GM23338 (cell line): Measurements from ENCODE around the gene PRSS27. TPM values are rescaled to one million over a fixed set of nuclear protein-coding genes. Genes with fewer than 3 reads are reported as not detected.
"Not testable (repeated sequence)": the region's sequence is repeated elsewhere in the genome, so short reads cannot be mapped to it uniquely, and the experiment has no call there.

Experiments used
- ATAC-seq: fragments of 200-7000 bp; cut with Tn5 transposase; 3 replicates; pipeline ENCODE4 v1.9.1; 2020
- DNase-seq: peaks from one replicate; pipeline ENCODE4 v3.0.0-alpha.2; 2015; ENCODE audit warnings: low spot score
- H2AFZ ChIP-seq: fragments of 200-600 bp; sonication (generic); 2 replicates; pipeline ENCODE4 v1.8.0; 2016; ENCODE audit warnings: antibody characterized with exemption, mild to moderate bottlenecking, moderate library complexity
- H3F3A ChIP-seq: fragments of 200-600 bp; sonication (generic); replicated peaks from 2 replicates; pipeline ENCODE4 v1.8.0; 2017; ENCODE audit warnings: antibody characterized with exemption, mixed run types, low read depth
- H3K27ac ChIP-seq: fragments of 200-600 bp; sonication (generic); 2 replicates; pipeline ENCODE4 v1.6.1; 2016; ENCODE audit warnings: low read depth
- H3K27me3 ChIP-seq: fragments of 200-600 bp; sonication (generic); 2 replicates; pipeline ENCODE4 v1.8.0; 2016; ENCODE audit warnings: mild to moderate bottlenecking, mixed run types, moderate library complexity; ENCODE audit not compliant: insufficient read depth
- H3K36me3 ChIP-seq: fragments of 200-600 bp; sonication (generic); 2 replicates; pipeline ENCODE4 v1.8.0; 2016; ENCODE audit warnings: mild to moderate bottlenecking; ENCODE audit not compliant: insufficient read depth
- H3K4me1 ChIP-seq: fragments of 200-600 bp; sonication (generic); 2 replicates; pipeline ENCODE4 v1.8.0; 2016; ENCODE audit warnings: mild to moderate bottlenecking, moderate library complexity; ENCODE audit not compliant: insufficient read depth
- H3K4me2 ChIP-seq: fragments of 200-600 bp; sonication (generic); 2 replicates; pipeline ENCODE4 v1.7.1; 2017; ENCODE audit warnings: mixed run types
- H3K4me3 ChIP-seq: fragments of 200-600 bp; sonication (generic); 2 replicates; pipeline ENCODE4 v1.6.1; 2016; ENCODE audit warnings: mixed run types
- H3K79me2 ChIP-seq: fragments of 200-600 bp; sonication (generic); replicated peaks from 2 replicates; pipeline ENCODE4 v1.8.0; 2017; ENCODE audit warnings: mild to moderate bottlenecking; ENCODE audit not compliant: insufficient read depth
- H3K9me2 ChIP-seq: fragments of 200-600 bp; sonication (generic); 2 replicates; pipeline ENCODE4 v1.8.0; 2017; ENCODE audit not compliant: insufficient read depth
- H4K20me1 ChIP-seq: fragments of 200-600 bp; sonication (generic); replicated peaks from 2 replicates; pipeline ENCODE4 v1.8.0; 2017; ENCODE audit warnings: mild to moderate bottlenecking; ENCODE audit not compliant: insufficient read depth
- H3K27ac Mint-ChIP-seq: 2 replicates; pipeline ENCODE4 v1.8.0; 2020; ENCODE audit warnings: inconsistent platforms, mild to moderate bottlenecking, moderate library complexity, mixed read lengths
- H3K27me3 Mint-ChIP-seq: 3 replicates; pipeline ENCODE4 v1.8.0; 2022; ENCODE audit warnings: low read depth, mild to moderate bottlenecking, moderate library complexity, mixed read lengths, inconsistent platforms; ENCODE audit not compliant: insufficient read depth, poor library complexity
- H3K36me3 Mint-ChIP-seq: 3 replicates; pipeline ENCODE4 v1.8.0; 2021; ENCODE audit warnings: low read depth, mild to moderate bottlenecking, inconsistent platforms, moderate library complexity, mixed read lengths
- H3K4me1 Mint-ChIP-seq: 3 replicates; pipeline ENCODE4 v1.8.0; 2020; ENCODE audit warnings: mild to moderate bottlenecking, inconsistent platforms, mixed read lengths
- H3K4me3 Mint-ChIP-seq: 3 replicates; pipeline ENCODE4 v1.8.0; 2021; ENCODE audit warnings: moderate library complexity, mild to moderate bottlenecking, inconsistent platforms, mixed read lengths
- H3K9me3 Mint-ChIP-seq: 3 replicates; pipeline ENCODE4 v1.8.0; 2020; ENCODE audit warnings: moderate library complexity, mild to moderate bottlenecking, inconsistent platforms, mixed read lengths
- EZH2phosphoT487 ChIP-seq: fragments of 200-600 bp; sonication (generic); IDR thresholded peaks from one replicate; pipeline ENCODE4 v1.8.1; 2018; ENCODE audit warnings: antibody characterized with exemption; ENCODE audit not compliant: unreplicated experiment
- NANOG ChIP-seq: IDR thresholded peaks from 2 replicates; pipeline ENCODE4 v1.6.1; 2016; ENCODE audit warnings: antibody characterized with exemption, borderline replicate concordance
- POLR2AphosphoS5 ChIP-seq: IDR thresholded peaks from 2 replicates; pipeline ENCODE4 v1.6.1; 2016; ENCODE audit warnings: antibody characterized with exemption, low read depth
- polyA plus RNA-seq: library from polyadenylated mRNA; unstranded; fragments of >200 nt; fragmentation: Nextera tagmentation; extraction: Ambion mirVana; gene quantifications from 2 replicates; pipeline ENCODE4 v1.2.1, GENCODE V29; 2016
- total RNA-seq: library from RNA; depleted of rRNA; stranded (reverse); fragments of >200 nt; shearing (Covaris generic); gene quantifications from 2 replicates; pipeline ENCODE4 v1.2.3, GENCODE V29; 2014
- TF ChIP-seq, protein P1 (sequence below): IDR thresholded peaks from 2 replicates; pipeline ENCODE4 v1.6.1; 2016; ENCODE audit warnings: antibody characterized with exemption
- TF ChIP-seq, protein P2 (sequence below): fragments of 250-450 bp; sonication (Bioruptor Pico); IDR thresholded peaks from 2 replicates; pipeline ENCODE4 v1.5.0; 2020; ENCODE audit warnings: mild to moderate bottlenecking, moderate library complexity

Gene PRSS27
- total and polyA plus RNA-seq, 2 experiments from 2014 or later: 0.73 to 1.6 TPM

DNA sequence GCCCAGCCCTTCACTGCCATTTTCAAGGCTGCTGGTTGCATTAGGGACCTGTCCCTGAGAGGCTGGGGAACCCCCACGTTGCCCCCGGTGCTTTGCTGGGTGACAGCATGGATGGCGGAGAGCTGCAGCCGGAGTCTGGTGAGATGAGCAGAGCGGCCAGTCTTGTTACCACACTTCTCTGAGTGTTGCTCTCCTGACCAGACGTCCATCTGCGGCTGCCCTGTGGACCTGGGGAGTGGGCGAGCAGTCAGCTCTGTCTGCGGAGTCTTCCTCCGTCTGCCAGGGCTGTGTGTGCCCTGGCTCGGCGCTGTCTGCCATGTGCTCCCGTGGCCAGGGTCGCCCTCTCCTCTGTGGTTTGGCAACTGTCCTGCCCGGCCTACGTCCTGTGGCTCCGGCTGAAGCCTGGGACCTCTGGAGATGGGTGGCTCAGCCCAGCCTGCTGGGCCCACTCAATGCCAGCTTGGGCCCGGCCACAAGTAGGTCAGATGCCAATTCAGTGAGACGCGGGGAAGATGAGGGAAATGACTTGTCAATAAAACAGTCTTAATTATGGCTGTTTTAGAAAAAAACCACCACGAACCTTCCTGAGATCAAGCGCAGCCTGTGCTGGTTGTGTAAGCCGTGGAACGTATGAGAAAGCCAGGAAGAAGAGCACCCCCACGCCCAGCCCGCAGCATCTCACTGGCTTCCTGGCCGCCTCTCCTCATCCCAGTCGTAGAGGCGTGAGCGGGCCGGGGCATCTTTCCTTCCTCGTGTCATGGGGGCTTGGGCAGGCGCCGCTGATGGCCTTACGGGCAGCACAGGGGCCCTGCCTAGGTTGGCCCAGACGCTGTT lies 29.8 kb downstream of the PRSS27 start:
- Histone ChIP-seq H3F3A (no peaks in the 10 kb centered on the region), H3K36me3 (no peaks in the 10 kb centered on the region), H3K4me3 (no peak overlapping the region), H2AFZ (no peak overlapping the region), H3K4me2 (no peak overlapping the region), H3K4me1 (no peaks in the 10 kb centered on the region), H4K20me1 (no peaks in the 10 kb centered on the region; the same call in 1 of the 2 replicates), H3K9me2 (no peaks in the 10 kb centered on the region), H3K79me2 (peaks cover 42% of the 10 kb centered on the region), H3K27ac (no peak overlapping the region), H3K27me3 (no peaks in the 10 kb centered on the region)
- H3K27ac Mint-ChIP-seq: no peak overlapping the region; the same call in 1 of the 2 replicates
- ATAC-seq (no peak), DNase-seq (no peak)
- TF ChIP-seq NANOG (no peak), EZH2phosphoT487 (no peak), POLR2AphosphoS5 (no peak)
- TF ChIP-seq, protein P1, sequence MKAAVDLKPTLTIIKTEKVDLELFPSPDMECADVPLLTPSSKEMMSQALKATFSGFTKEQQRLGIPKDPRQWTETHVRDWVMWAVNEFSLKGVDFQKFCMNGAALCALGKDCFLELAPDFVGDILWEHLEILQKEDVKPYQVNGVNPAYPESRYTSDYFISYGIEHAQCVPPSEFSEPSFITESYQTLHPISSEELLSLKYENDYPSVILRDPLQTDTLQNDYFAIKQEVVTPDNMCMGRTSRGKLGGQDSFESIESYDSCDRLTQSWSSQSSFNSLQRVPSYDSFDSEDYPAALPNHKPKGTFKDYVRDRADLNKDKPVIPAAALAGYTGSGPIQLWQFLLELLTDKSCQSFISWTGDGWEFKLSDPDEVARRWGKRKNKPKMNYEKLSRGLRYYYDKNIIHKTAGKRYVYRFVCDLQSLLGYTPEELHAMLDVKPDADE: no peak
- TF ChIP-seq, protein P2, sequence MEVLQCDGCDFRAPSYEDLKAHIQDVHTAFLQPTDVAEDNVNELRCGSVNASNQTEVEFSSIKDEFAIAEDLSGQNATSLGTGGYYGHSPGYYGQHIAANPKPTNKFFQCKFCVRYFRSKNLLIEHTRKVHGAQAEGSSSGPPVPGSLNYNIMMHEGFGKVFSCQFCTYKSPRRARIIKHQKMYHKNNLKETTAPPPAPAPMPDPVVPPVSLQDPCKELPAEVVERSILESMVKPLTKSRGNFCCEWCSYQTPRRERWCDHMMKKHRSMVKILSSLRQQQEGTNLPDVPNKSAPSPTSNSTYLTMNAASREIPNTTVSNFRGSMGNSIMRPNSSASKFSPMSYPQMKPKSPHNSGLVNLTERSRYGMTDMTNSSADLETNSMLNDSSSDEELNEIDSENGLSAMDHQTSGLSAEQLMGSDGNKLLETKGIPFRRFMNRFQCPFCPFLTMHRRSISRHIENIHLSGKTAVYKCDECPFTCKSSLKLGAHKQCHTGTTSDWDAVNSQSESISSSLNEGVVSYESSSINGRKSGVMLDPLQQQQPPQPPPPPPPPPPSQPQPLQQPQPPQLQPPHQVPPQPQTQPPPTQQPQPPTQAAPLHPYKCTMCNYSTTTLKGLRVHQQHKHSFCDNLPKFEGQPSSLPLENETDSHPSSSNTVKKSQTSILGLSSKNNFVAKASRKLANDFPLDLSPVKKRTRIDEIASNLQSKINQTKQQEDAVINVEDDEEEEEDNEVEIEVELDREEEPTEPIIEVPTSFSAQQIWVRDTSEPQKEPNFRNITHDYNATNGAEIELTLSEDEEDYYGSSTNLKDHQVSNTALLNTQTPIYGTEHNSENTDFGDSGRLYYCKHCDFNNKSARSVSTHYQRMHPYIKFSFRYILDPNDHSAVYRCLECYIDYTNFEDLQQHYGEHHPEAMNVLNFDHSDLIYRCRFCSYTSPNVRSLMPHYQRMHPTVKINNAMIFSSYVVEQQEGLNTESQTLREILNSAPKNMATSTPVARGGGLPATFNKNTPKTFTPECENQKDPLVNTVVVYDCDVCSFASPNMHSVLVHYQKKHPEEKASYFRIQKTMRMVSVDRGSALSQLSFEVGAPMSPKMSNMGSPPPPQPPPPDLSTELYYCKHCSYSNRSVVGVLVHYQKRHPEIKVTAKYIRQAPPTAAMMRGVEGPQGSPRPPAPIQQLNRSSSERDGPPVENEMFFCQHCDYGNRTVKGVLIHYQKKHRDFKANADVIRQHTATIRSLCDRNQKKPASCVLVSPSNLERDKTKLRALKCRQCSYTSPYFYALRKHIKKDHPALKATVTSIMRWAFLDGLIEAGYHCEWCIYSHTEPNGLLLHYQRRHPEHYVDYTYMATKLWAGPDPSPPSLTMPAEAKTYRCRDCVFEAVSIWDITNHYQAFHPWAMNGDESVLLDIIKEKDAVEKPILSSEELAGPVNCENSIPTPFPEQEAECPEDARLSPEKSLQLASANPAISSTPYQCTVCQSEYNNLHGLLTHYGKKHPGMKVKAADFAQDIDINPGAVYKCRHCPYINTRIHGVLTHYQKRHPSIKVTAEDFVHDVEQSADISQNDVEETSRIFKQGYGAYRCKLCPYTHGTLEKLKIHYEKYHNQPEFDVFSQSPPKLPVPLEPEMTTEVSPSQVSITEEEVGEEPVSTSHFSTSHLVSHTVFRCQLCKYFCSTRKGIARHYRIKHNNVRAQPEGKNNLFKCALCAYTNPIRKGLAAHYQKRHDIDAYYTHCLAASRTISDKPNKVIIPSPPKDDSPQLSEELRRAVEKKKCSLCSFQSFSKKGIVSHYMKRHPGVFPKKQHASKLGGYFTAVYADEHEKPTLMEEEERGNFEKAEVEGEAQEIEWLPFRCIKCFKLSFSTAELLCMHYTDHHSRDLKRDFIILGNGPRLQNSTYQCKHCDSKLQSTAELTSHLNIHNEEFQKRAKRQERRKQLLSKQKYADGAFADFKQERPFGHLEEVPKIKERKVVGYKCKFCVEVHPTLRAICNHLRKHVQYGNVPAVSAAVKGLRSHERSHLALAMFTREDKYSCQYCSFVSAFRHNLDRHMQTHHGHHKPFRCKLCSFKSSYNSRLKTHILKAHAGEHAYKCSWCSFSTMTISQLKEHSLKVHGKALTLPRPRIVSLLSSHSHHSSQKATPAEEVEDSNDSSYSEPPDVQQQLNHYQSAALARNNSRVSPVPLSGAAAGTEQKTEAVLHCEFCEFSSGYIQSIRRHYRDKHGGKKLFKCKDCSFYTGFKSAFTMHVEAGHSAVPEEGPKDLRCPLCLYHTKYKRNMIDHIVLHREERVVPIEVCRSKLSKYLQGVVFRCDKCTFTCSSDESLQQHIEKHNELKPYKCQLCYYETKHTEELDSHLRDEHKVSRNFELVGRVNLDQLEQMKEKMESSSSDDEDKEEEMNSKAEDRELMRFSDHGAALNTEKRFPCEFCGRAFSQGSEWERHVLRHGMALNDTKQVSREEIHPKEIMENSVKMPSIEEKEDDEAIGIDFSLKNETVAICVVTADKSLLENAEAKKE (CRISPR knock-in tag): no peak
- no peaks in the 10 kb centered on the region for H3K9me3 Mint-ChIP-seq
- peaks cover 11% of the 10 kb centered on the region for H3K27me3 Mint-ChIP-seq
- H3K4me1 Mint-ChIP-seq: peaks cover 9% of the 10 kb centered on the region
- no peak overlapping the region for H3K4me3 Mint-ChIP-seq
- no peaks in the 10 kb centered on the region for H3K36me3 Mint-ChIP-seq

DNA sequence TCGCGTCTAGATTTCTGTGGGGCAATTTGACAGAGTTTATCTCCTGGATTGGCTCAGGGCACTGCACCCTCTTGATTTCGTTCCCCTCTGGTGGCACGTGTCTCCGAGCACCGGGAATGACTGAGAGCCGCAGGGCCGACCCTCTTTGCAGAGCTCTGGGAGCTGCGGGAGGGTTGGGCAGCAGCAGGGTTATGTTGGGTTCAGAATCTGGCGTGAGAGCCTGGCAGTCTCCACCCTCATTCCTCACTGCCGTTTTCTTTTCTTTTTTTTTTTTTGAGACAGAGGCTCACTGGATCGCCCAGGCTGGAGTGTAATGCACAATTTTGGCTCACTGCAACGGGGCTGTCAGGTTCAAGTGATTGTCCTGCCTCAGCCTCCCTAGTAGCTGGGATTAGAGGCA lies 30.6 kb downstream of the PRSS27 start:
- not testable (repeated sequence) for H3F3A ChIP-seq, H3K4me1 ChIP-seq, DNase-seq, H3K4me3 Mint-ChIP-seq, H3K4me3 ChIP-seq, H3K9me2 ChIP-seq, H3K4me2 ChIP-seq, H3K4me1 Mint-ChIP-seq, H3K36me3 Mint-ChIP-seq, H4K20me1 ChIP-seq, H3K36me3 ChIP-seq, H3K27ac ChIP-seq, ATAC-seq, H3K27me3 ChIP-seq, H2AFZ ChIP-seq, H3K9me3 Mint-ChIP-seq, H3K27ac Mint-ChIP-seq
- H3K27me3 Mint-ChIP-seq: peaks cover 11% of the 10 kb centered on the region
- peaks cover 47% of the 10 kb centered on the region for H3K79me2 ChIP-seq
